Measurements from ENCODE around the gene PAK4.

- TF ChIP-seq ZBTB43 (CRISPR knock-in tag; IDR thresholded peaks at IDR 0.05), result no peak
- no peak for TF ChIP-seq CTCF (IDR thresholded peaks at IDR 0.05)
- TF ChIP-seq HMGXB4 (CRISPR knock-in tag; IDR thresholded peaks at IDR 0.05), result no peak
- TF ChIP-seq STAT6 (CRISPR knock-in tag; conservative IDR thresholded peaks at IDR 0.05; ENCODE audit: low read depth), result no peak
- TF ChIP-seq NR3C1 (CRISPR knock-in tag; conservative IDR thresholded peaks at IDR 0.05; ENCODE audit: low read depth), result no peak
- TF ChIP-seq USF2 (CRISPR knock-in tag; IDR thresholded peaks at IDR 0.05), result no peak
- TF ChIP-seq SP1 (CRISPR knock-in tag; conservative IDR thresholded peaks at IDR 0.05), result no peak
- no peak for TF ChIP-seq IRF2 (CRISPR knock-in tag; IDR thresholded peaks at IDR 0.05; ENCODE audit: borderline replicate concordance, low read depth)
- TF ChIP-seq ESRRA (CRISPR knock-in tag; IDR thresholded peaks at IDR 0.05; ENCODE audit: borderline replicate concordance), result no peak
- TF ChIP-seq ATF6 (CRISPR knock-in tag; IDR thresholded peaks at IDR 0.05), result no peak
- no peak for TF ChIP-seq MAX (CRISPR knock-in tag; IDR thresholded peaks at IDR 0.05)
- TF ChIP-seq SMAD4 (CRISPR knock-in tag; IDR thresholded peaks at IDR 0.05), result no peak
- TF ChIP-seq AFF4 (CRISPR knock-in tag; IDR thresholded peaks at IDR 0.05; ENCODE audit: borderline replicate concordance), result no peak
- no peak for TF ChIP-seq IRF1 (CRISPR knock-in tag; IDR thresholded peaks at IDR 0.05)
These were observed 79.8 kb downstream of the PAK4 start for GRCh38 chr19:39205449-39205764.
